CD4-positive, alpha-beta T cell treated with Interferon gamma for 1 hour (primary cell): Measurements from ENCODE around the gene TBC1D5.
"Not testable (repeated sequence)": the region's sequence is repeated elsewhere in the genome, so short reads cannot be mapped to it uniquely, and the experiment has no call there.

ENCODE experiments used
- DNase-seq: peaks from one replicate; pipeline ENCODE4 v3.0.0-alpha.2; 2020

The TBC1D5 gene

GRCh38 chr3:17639765-17640164 lies 102.7 kb downstream of the TBC1D5 start:
- DNase-seq: no peak

DNA sequence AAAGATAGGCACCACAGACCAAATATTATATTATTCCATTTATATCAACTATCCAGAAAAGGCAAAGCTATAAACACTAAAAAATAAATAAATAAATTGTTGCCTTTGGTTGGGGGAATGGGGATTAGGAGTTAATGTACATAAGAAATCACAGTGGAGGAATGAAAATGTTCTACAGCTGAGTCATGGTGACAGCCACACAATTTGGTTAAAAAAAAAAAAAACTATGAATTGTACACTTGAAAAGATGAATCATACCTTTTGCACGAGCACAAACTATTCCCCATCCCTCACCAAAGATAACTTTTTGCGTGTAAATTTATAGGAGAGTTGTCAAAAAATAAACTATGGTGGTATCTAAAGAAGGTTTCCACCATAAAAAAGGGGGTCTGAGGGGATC lies 103.2 kb downstream of the TBC1D5 start:
- DNase-seq: no peak

DNA sequence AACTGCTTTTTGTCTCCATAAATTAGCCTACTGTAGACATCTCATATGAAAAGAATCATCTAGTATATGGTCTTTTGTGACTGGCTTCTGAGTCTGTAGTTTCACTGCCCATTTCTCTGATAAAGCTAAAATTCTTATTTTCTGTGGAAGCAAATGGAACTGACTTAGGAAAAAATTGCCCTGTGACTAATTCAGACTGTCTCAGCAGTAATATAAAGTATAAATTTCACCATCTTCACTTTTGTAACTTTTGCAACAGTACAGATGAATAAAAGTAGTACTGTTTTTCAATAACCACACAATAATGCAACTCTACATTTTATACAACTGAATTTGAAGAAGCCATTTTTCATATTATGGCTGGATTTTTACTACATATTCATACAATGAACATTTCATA lies 104.1 kb downstream of the TBC1D5 start:
- DNase-seq: no peak

GRCh38 chr3:17635675-17636074 lies 106.8 kb downstream of the TBC1D5 start:
- not testable (repeated sequence) for DNase-seq

- no peak for DNase-seq
Observed at GRCh38 chr3:17634964-17635363, 107.5 kb downstream of the TBC1D5 start.

DNA sequence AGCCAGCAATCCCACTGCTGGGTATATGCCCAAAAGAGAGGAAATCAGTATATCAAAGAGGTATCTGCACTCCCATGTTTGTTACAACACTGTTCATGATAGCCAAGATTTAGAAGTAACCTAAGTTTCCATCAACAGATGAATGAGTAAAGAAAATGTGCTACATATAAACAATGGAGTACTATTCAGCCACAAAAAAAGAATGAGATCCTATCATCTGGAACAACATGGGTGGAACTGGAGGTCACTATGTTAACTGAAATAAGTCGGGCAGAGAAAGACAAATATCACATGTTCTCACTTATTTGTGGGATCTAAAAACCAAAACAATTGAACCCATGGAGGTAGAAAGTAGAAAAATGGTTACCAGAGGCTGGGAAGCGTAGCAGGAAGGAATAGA lies 108.2 kb downstream of the TBC1D5 start:
- DNase-seq: no peak

DNA sequence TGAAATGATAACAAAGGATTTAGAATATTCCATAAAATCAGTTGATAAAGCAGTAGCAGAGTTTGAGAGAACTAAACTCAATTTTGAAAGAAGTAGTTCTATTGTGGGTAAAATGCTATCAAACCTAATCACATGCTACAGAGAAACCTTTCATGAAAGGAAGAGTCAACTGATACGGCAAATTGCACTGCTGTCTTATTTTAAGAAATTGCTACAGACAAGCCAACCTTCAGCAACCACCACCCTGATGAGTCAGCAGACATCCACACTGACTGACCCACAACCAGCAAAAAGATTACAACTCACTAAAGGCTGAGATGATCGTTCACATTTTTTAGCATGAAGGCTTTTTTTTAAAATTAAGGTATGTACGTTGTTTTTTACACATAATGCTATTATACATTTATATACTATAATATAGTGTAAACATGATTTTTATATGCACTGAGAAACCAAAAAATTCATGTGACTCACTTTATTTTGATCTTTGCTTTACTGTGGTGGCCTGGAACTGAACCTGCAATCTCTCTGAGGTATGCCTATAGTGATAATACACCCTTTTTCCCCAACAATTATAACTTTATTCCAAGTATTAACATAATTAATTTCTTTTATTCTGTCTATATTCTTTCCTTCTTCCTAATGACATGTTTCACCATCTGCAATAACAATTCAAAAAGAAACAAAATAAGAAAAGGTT lies 109.9 kb downstream of the TBC1D5 start:
- no peak for DNase-seq

GRCh38 chr3:17631609-17632008 lies 110.8 kb downstream of the TBC1D5 start:
- no peak for DNase-seq

GRCh38 chr3:17629400-17629799 lies 113.0 kb downstream of the TBC1D5 start:
- no peak for DNase-seq

GRCh38 chr3:17626395-17626794 lies 116.0 kb downstream of the TBC1D5 start:
- DNase-seq: no peak

- no peak for DNase-seq
Observed at GRCh38 chr3:17625133-17625532, 117.3 kb downstream of the TBC1D5 start.

DNA sequence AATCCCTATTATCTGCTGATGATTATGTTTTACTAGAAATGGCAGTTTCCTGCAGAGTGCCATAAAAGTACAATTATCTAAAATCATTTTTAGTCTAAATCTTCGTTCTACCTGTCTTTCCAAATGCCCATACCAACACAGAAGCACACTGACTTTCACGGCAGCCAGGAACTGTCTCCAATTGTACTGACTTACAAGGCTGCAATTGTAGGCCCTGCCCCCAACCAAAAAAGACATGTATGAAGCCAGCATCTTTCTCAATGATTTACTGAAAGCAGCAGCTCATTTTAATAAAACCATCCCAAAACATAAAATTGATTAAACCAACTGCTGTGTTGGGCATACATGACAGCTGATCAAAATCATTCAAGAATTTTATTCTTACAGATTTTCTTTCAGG lies 119.0 kb downstream of the TBC1D5 start:
- no peak for DNase-seq

DNA sequence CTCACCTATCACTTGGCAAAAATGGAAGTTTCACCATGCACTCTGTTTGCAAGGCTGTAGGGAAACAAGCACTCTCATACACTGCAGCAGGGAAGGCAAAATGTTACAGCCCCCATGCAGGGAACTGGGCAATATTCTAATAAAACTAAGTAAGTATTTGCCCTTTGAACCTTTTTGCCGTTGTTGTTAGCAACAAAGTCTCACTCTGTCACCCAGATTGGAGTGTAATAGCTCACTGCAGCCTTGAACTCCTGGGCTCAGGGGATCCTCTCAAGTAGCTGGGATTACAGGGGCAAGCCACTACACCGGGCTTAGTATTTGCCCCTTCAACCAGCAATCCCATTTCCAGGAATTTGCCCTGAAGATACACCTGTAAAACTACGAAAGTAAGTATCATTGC lies 122.5 kb downstream of the TBC1D5 start:
- DNase-seq: no peak

GRCh38 chr3:17613017-17613416 lies 129.4 kb downstream of the TBC1D5 start:
- DNase-seq: not testable (repeated sequence)

GRCh38 chr3:17607905-17608304 lies 134.5 kb downstream of the TBC1D5 start:
- no peak for DNase-seq

- DNase-seq: no peak
Observed at GRCh38 chr3:17605934-17606333, 136.5 kb downstream of the TBC1D5 start.

- DNase-seq: no peak
Observed at GRCh38 chr3:17605032-17605431, 137.4 kb downstream of the TBC1D5 start.

DNA sequence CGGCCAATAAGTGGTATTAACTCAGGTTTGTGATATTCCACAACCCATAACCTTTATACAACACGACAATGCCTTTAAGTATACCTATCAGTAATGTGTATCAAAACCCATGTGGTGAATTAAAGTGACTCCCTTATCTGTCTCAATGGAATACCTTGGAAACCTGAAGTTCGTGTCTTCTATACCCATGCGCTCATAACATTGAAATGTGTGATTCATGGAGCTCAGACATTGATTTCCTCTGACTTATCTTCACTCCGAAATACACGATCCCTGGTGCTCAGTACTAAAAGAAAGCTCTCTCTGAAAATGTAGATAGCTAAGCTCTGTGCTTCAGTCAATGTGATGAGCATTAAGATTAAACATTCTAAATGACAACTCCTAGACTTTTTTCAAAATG lies 140.3 kb downstream of the TBC1D5 start:
- DNase-seq: no peak

GRCh38 chr3:17592956-17593355 lies 149.5 kb downstream of the TBC1D5 start:
- no peak for DNase-seq

- DNase-seq: no peak
Observed at GRCh38 chr3:17590465-17590864, 152.0 kb downstream of the TBC1D5 start.

DNA sequence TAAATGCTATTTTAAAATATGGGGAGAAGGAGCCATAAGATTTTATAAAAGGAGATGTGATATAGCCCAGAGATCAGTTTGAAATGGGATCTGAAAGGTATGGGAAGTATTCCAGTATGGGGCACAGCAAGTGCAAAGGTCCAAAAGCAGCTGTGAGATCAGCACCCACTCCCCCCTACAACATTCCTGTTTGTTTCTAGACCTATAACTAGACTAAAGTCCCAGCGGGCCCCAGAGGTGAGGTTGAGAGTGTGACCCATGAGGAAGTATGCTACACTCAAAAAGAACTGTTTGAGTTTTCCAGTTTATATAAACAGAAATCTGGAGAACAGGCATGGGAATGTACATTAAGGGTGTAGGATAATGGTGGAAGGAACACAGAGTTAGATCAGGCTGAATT lies 152.5 kb downstream of the TBC1D5 start:
- DNase-seq: no peak

DNA sequence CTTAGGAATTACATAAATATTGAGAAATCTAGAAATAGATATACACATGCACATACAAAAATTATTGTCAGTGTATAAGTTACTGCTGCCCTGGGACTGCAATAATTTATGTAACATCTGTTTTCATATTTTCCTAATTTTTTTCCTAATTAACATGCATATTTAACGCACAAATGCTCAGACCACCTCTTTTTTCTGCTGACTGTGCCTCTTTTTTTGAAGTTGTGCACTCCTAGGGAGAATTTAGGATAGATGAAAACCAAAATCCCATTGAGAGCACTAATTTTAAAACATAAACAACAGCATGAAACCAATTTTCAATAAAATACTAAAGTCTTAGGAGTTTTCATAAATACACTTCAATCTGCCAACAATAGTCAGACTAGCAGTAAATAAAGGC lies 154.0 kb downstream of the TBC1D5 start:
- DNase-seq: no peak

DNA sequence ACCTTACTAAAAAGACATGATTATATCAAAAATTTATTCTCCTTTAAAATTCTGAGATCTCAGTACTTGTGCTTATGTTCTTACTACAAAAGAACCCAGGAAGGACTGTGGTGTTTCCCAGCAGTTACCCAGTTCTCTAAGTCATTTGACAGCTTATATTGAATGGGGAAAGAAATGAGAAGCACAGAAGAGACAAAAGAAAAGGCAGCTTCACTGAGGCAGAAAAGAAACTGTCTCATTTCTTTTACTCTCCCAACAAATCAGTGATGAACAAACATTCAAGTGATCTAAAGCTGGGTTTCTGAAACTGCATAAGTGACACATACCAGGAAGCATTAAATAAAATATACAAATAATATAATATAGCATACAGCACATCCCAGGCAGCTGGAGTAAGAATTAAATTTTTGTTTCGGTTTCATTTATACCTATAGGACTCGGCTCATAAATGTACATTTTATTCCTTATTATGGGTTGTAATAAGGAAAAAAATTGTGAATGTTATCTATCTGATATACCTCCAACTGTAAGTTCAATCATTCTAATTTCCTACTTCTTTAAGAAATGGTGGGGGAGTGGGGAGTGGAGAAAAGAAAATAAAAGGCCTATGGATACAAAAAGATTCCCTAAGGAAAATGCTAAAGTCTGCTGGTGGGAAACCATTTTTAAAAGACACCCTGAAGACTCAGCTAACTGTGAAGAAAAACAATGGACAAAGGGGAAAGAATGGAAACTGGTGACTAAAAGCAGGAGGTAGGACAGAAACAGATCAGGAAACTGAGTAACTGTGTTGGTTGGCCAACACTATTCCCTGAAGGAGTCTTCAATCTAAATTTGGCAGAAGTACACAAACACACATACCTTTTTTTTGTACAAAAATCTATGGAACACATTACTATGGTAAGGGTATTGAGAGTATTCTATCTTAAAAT lies 156.8 kb downstream of the TBC1D5 start:
- DNase-seq: no peak

- no peak for DNase-seq
Observed at GRCh38 chr3:17584066-17584465, 158.4 kb downstream of the TBC1D5 start.
